Measurements from ENCODE around the gene ARHGAP35.
"Not testable (repeated sequence)": the region's sequence is repeated elsewhere in the genome, so short reads cannot be mapped to it uniquely, and the experiment has no call there.

ARHGAP35 gene

GRCh38 chr19:46866407-46867136 lies 5.8 kb downstream of the ARHGAP35 start:
- no peak for TF ChIP-seq CTCF (IDR thresholded peaks at IDR 0.05; ENCODE audit: low read depth, low read length)
- DNase-seq (ENCODE audit: extremely low read depth, low read depth): no peak

- no peak for TF ChIP-seq CTCF (IDR thresholded peaks at IDR 0.05; ENCODE audit: low read depth, low read length)
- no peak for DNase-seq (ENCODE audit: extremely low read depth, low read depth)
Observed at GRCh38 chr19:46867170-46867569, 6.4 kb downstream of the ARHGAP35 start.

DNA sequence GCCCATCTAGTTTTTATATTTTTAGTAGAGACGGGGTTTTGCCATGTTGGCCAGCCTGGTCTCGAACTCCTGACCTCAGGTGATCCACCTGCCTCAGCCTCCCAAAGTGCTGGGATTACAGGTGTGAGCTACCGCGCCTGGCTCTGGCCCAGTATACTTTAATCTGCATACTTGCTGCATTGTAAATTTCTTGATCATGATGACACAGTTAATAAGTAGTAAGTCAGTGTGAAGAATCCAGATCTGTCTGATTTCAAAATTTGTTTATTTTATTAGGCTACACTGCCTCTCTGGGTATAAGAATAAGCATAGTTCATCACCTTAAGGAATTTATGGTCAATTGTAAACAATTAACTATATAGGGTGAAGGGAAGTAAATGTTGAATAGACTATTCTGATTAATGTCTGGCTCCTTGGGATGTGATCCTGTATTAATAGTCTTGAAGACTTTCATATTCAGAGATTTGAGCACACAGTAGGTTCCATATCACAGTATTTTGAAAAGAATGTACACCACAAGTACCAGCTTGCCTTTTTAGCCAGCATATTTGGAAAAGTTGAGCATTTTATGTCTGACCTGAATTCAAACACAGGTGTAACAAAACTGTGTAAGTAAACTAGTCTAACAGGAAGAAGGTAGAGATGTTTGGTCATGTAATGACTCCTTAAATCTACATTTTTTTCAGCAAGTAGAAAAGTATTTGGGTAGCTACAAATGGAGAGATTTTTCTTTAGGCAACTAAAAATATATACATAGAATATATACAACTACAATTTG lies 7.4 kb downstream of the ARHGAP35 start:
- no peak for DNase-seq (ENCODE audit: extremely low read depth, low read depth)
- no peak for TF ChIP-seq CTCF (IDR thresholded peaks at IDR 0.05; ENCODE audit: low read depth, low read length)

DNA sequence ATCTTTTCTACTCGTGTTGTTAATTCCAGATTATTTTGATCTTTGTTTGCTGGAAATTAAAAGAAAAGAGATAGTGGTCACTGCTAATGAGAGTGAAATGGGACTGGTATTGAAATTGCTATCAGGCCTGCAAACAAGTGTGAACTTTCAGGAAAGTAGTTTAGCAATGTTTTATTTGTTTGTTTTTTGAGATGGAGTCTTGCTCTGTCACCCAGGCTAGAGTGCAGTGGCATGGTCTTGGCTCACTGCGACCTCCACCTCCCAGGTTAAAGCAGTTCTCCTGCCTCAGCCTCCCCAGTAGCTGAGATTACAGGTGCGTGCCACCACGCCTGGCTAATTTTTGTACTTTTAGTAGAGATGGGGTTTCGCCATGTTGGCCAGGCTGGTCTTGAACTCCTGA lies 10.4 kb downstream of the ARHGAP35 start:
- DNase-seq (ENCODE audit: extremely low read depth, low read depth): not testable (repeated sequence)

- DNase-seq (ENCODE audit: extremely low read depth, low read depth): no peak
- no peak for TF ChIP-seq CTCF (IDR thresholded peaks at IDR 0.05; ENCODE audit: low read depth, low read length)
Observed at GRCh38 chr19:46872967-46873366, 12.2 kb downstream of the ARHGAP35 start.

GRCh38 chr19:46875234-46875633 lies 14.4 kb downstream of the ARHGAP35 start:
- TF ChIP-seq CTCF (IDR thresholded peaks at IDR 0.05; ENCODE audit: low read depth, low read length): no peak
- DNase-seq (ENCODE audit: extremely low read depth, low read depth): no peak

DNA sequence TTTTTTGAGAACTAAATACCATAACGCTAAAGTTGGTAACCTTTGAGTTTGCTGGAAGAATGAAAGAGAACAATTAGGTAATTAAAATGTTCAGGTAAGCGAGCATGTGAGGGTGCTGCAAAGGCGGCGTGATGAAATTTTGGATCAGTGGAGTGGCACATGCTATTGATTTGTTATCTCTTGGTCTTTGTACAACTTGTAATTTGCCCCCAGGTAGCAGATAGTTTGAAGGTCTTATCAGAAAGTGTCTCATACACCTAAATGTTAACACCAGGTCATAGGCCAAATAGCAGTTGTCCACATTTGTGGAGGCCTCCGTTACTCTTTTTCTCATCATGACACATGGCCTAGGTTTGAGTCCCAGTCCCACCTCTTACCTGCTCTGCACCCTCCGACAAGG lies 14.9 kb downstream of the ARHGAP35 start:
- no peak for TF ChIP-seq CTCF (IDR thresholded peaks at IDR 0.05; ENCODE audit: low read depth, low read length)
- DNase-seq (ENCODE audit: extremely low read depth, low read depth): no peak
